ENCODE results near the gene MTUS2.
"Not testable (repeated sequence)": the region's sequence is repeated elsewhere in the genome, so short reads cannot be mapped to it uniquely, and the experiment has no call there.

Gene MTUS2

DNA sequence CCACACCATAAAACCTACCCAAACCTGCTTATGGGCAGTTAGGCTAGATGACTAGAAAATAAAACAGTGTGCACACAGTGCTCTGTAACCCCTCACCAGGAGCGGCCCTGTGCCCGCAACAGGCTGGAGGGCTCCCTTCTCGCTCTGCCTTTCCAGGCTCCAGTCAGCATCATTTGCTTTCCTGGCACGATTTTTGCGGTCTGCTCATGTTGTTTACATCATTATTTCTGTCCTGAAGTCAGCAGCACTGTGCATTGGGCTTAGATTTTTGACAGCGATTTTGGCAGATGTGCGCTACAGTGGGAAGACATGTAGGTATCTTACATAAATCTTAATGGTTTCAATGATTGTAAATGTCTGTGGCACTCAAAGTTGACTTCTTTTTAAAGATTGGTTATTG is 344.0 kb downstream of the MTUS2 start:
- DNase-seq (ENCODE audit: low spot score): no peak

DNA sequence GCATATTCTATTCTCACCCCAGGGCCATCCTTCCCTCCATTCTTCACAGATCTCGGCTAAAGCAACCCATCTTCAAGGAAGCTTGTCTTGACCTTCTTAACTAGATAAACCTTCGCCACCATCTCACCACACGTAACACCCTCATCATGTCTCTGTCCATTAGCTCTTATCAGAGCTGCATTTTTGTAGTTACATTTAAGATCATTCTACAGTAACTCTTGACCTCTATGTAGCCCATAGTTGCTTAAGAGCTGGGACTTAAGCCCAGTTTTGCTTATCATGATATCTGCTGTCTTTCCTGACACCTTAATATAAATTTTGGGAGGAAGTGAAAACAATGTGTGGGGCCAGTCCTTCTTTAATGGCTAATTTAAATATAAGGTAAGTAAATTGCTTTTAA is 345.1 kb downstream of the MTUS2 start:
- DNase-seq (ENCODE audit: low spot score): no peak

DNA sequence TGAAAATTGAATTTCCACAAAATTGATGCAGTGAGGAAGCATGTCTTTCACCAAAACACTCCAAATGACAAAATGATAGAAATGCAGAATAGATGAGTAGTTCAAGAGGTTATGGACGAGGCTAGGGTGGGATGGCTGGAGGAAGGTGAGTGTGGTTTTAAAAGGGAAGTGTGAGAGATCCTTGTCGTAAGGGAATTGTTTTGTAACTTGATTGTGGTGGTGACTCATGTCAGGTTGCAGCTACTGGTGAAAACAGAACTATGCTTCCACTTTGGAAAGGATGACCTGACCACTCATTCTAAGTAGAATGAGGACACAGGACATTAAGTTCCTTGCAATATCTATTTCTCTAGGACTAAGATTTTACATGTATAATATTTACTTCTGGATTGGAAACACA is 345.7 kb downstream of the MTUS2 start:
- DNase-seq (ENCODE audit: low spot score): no peak

- no peak for DNase-seq (ENCODE audit: low spot score)
Observed at GRCh38 chr13:29170436-29171082, 350.4 kb downstream of the MTUS2 start.

GRCh38 chr13:29171244-29171643 is 351.1 kb downstream of the MTUS2 start:
- DNase-seq (ENCODE audit: low spot score): no peak

DNA sequence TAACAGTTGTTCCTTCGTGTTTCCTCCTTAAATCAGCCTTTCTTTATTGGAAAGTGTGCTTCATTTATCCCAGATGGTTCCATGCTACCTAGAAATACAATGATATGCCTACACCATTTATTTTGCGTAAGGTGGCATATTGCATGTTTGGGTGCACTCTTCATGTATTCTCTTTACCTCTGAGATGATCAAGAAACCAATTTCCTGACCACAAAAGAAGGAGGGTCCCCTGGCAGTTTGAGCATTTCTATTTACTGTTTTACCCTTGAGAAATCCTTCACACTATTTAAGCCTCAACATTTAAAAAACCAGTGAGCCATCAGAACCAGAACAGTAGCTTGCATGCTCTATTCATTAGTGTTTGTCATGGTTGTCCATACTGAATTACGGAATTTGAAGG is 354.0 kb downstream of the MTUS2 start:
- no peak for DNase-seq (ENCODE audit: low spot score)

DNA sequence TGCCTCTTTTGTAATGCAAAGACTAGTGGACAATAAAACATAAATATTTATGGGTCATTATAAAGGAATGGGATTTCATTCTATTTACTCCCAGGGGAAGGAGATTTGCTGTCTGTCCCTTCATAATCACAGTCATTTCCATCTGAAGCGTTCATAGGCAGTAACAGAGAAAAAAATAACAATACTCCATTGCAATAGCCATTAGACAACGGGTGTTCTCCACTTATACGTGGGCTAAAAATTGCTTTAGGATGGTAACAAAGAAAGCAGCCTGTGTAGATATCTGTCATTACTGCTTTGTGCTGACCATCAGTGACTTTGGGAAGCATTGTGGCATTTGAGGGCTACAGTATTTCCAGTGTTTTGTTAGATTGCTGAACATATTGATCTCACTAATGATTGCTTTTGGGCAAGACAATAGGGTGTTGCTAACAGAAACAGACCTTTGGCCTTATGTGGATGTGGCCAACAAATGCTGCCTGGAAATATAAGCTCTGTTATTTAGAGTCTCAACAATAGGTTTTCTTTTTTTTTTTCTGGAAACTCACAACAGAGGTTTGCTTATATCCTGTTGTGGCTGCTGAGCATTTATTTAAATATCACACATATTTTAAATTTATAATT is 355.2 kb downstream of the MTUS2 start:
- DNase-seq (ENCODE audit: low spot score): no peak

DNA sequence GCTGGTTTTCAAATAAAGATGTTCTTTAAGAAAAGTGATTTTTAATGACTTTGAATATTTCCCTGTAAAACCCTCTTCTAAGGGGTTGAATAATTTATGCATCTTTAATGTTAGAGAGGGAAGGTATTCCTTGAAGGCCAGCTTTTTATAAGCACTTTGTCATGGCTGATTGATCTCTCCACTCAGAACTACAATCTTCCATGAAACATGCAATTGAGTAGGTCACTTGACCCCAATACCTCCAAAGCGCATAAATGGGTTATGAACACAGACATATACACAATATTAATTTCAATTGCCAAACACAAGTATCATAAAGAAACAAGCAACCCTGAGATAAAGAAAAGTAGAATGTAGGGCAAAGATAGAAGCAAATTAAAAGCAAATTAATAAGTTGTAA is 359.9 kb downstream of the MTUS2 start:
- no peak for DNase-seq (ENCODE audit: low spot score)

- DNase-seq (ENCODE audit: low spot score): no peak
Observed at GRCh38 chr13:29182216-29182615, 362.1 kb downstream of the MTUS2 start.

DNA sequence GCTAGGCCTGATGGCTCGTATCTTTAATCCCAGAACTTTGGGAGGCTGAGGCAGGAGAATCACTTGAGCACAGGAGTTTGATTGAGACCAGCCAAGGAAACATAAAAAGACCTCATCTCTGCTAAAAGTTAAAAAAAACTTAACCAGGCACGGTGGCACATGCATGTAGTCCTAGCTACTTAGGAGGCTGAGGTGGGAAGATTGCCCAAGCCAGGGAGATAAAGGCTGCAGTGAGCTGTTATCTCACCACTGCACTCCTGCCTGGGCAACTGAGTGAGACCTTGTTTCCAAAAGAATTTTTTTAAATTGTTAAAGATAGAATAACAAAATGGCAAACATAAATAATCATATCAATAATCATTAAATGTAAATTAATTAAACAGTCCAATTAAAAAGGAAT is 365.8 kb downstream of the MTUS2 start:
- no peak for DNase-seq (ENCODE audit: low spot score)

DNA sequence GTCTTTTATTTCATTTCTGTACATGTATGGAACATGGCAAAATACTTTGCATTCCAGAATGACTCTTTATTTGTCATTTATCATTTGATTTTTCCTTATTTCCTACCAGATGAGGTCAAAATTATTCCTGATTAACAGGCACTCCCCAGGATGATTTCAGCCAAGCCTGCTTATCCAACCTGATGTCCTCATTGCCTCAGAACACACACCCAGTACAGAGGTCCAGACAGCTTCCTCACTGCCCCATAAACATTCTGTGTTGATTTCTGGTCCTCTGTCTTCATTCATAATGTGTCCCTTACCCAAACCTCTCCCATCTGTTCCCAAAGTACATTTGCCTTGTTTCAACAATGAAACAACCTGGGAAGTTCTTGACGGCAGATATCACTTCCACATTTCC is 367.4 kb downstream of the MTUS2 start:
- DNase-seq (ENCODE audit: low spot score): no peak

GRCh38 chr13:29190298-29190697 is 370.2 kb downstream of the MTUS2 start:
- DNase-seq (ENCODE audit: low spot score): no peak

DNA sequence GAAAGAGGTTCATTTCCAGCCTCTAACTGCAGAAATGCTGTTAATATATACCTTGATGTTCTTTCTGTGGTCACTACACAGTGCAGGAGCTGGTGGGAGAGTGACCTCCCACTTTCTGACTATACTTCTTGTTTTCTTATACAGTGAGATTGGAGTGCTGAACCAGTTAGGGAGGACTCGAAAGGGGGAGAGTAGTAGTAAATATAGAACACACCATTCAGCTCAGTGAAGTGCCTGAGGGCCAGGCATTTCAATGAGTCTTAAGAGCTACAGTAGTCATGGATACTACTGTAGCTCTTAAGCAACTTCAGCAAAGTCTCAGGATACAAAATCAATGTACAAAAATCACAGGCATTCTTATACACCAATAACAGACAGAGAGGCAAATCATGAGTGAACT is 372.9 kb downstream of the MTUS2 start:
- no peak for DNase-seq (ENCODE audit: low spot score)

DNA sequence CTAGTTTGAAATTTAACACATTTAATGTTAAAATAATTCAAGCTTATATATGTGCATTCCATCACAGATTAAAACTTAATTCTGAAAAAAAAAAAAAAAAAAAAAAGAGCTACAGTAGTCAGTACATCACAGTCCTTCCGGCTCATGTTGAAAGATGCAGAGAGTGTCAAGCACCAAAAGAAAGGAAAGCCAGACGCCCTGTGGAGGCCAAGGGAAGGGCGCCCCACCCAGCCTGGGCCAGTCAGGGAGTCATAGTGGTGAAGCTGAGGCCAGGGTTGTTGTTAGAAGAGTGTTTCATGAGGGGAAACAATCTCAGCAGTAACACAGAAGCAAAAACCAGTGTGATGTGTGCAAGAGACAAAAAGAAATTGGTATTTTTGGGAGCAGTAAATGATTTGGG is 375.3 kb downstream of the MTUS2 start:
- no peak for DNase-seq (ENCODE audit: low spot score)

DNA sequence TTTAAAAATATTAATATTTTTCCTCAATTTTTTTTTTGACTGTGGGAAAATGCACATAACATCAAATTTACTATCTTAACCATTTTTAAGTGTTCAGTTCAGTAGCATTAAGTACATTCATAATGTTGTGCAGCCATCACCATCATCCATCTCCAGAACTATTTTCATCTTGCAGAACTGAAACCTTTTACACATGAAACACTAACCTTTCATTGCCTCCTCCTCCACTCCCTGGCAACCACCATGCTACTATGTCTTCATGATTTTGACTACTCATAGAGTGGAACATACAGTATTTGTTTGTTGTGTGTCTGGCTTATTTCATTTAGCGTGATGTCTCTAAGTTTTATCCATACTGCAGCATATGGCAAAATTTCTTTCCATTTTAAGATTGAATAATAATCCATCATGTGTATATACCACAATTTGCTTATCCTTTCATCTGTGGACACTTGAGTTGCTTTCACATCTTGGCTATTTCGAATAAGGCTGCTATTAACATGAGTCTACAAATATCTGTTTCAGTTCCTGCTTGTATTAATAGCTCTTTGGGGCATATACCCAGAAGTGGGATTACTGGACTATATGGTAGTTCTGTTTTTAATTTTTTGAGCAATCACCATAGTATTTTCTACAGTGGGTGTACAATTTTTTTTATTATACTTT is 376.4 kb downstream of the MTUS2 start:
- no peak for DNase-seq (ENCODE audit: low spot score)

GRCh38 chr13:29202753-29203152 is 382.6 kb downstream of the MTUS2 start:
- DNase-seq (ENCODE audit: low spot score): not testable (repeated sequence)

GRCh38 chr13:29204651-29205050 is 384.5 kb downstream of the MTUS2 start:
- no peak for DNase-seq (ENCODE audit: low spot score)

- DNase-seq (ENCODE audit: low spot score): no peak
Observed at GRCh38 chr13:29210676-29211075, 390.5 kb downstream of the MTUS2 start.

DNA sequence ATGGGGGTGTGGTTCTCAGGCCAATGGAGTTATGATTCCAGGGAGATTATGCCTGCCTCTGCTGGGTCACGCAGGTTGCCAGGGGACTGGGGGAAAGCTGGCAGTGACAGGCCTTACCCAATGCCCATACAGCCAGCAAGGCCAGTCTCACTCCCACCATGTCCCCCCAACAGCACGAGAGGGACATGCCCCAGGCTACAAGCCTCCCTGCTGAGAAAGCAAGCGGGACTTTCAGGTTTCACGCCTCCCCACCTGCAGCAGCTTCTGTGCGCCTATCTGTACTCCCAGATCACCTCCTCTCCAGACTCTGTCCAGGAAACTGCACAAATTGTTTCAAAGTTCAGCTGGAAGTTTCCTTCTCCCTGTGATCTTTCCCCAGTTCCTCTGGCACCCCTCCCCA is 391.0 kb downstream of the MTUS2 start:
- not testable (repeated sequence) for DNase-seq (ENCODE audit: low spot score)

DNA sequence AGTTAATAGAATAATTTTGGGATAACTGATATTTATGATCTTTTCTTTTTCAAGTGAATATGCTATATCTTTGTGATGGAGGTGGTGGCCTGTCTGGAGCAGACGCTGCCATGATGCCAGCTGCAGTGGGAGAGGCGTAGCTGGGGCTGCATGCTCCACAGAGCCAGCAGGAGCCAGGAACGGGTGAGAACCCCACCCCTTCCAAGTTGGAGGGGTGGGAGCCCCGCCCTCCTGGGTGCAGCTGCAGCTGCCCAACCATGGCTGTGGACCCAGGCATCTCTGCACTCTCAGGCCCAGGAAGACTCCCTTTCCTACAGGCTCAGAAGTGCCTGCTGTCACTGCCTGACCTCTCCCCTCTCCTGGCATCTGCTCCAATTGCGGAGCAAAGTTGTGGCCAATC is 402.3 kb downstream of the MTUS2 start:
- no peak for DNase-seq (ENCODE audit: low spot score)

GRCh38 chr13:29224206-29224605 is 404.1 kb downstream of the MTUS2 start:
- DNase-seq (ENCODE audit: low spot score): no peak

- no peak for DNase-seq (ENCODE audit: low spot score)
Observed at GRCh38 chr13:29227576-29227975, 407.4 kb downstream of the MTUS2 start.

DNA sequence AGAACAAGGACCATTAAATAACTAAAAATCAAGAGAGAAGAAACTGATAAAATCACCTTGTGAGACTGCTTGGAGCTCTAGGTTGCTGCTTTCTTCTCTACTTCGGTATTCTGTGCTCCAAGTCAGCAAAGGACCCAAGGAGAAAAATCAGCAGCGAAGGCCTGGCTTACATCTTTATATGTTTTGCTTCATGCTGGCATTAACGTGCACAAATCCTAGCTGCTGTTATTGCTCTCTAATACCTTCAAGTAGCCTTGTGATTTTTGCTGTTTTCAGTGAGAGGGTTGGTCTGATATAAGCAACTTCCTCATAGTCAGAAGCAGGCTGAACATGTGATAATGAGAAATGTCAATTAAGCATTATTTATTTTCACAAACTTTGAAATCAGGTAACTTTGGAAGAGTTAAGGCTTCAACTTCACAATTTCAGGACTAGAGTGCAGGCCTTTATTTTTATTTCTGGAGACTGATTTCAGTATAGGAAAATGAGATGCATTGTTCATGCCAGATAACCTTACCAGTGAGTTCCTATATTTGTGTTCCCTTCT is 410.2 kb downstream of the MTUS2 start:
- DNase-seq (ENCODE audit: low spot score): no peak
